ENCODE data around the gene IL13.

Gene IL13

GRCh38 chr5:132657676-132658380 is at the start of gene IL13:
Gene IL13 (plus strand): TSS chr5:132658173. CDS start chr5:132658187, 14 bp downstream.
- no peak for DNase-seq (ENCODE audit: low read depth)
- H3K4me3 ChIP-seq (ENCODE audit: low read depth, low read length), result no peak within 1 kb of the TSS
- TF ChIP-seq CTCF (IDR thresholded peaks at IDR 0.05; ENCODE audit: low read depth, low read length, missing control alignments), result no peak

- no peak for DNase-seq (ENCODE audit: low read depth)
Measured at GRCh38 chr5:132611965-132612364, 46.0 kb upstream of the IL13 start.

GRCh38 chr5:132612846-132613245 is 45.1 kb upstream of the IL13 start:
- no peak for TF ChIP-seq CTCF (IDR thresholded peaks at IDR 0.05; ENCODE audit: low read depth, low read length, missing control alignments)
- H3K4me3 ChIP-seq (ENCODE audit: low read depth, low read length), result no peak overlapping the region
- DNase-seq (ENCODE audit: low read depth), result no peak

More at GRCh38 chr5:132611965-132612364, 46.0 kb upstream of the IL13 start:
- no peak overlapping the region for H3K4me3 ChIP-seq (ENCODE audit: low read depth, low read length)
- no peak for TF ChIP-seq CTCF (IDR thresholded peaks at IDR 0.05; ENCODE audit: low read depth, low read length, missing control alignments)

- no peak for DNase-seq (ENCODE audit: low read depth)
- TF ChIP-seq CTCF (IDR thresholded peaks at IDR 0.05; ENCODE audit: low read depth, low read length, missing control alignments), result no peak
- no peak overlapping the region for H3K4me3 ChIP-seq (ENCODE audit: low read depth, low read length)
Measured at GRCh38 chr5:132621699-132622098, 36.3 kb upstream of the IL13 start.

- no peak for TF ChIP-seq CTCF (IDR thresholded peaks at IDR 0.05; ENCODE audit: low read depth, low read length, missing control alignments)
- no peak for DNase-seq (ENCODE audit: low read depth)
- no peak overlapping the region for H3K4me3 ChIP-seq (ENCODE audit: low read depth, low read length)
Measured at GRCh38 chr5:132622608-132623007, 35.4 kb upstream of the IL13 start.

GRCh38 chr5:132627470-132627869 is 30.5 kb upstream of the IL13 start:
- DNase-seq (ENCODE audit: low read depth), result no peak
- no peak overlapping the region for H3K4me3 ChIP-seq (ENCODE audit: low read depth, low read length)
- TF ChIP-seq CTCF (IDR thresholded peaks at IDR 0.05; ENCODE audit: low read depth, low read length, missing control alignments), result no peak

GRCh38 chr5:132628814-132629213 is 29.2 kb upstream of the IL13 start:
- no peak for DNase-seq (ENCODE audit: low read depth)
- no peak for TF ChIP-seq CTCF (IDR thresholded peaks at IDR 0.05; ENCODE audit: low read depth, low read length, missing control alignments)
- H3K4me3 ChIP-seq (ENCODE audit: low read depth, low read length), result no peak overlapping the region
